GM21390 (cell line): ENCODE data around the gene HSP90B1.

Source experiments
- ATAC-seq: cut with Tn5 transposase; IDR thresholded peaks from one replicate; pipeline ENCODE4 v1.9.1; 2021; ENCODE audit not compliant: unreplicated experiment

The HSP90B1 gene

DNA sequence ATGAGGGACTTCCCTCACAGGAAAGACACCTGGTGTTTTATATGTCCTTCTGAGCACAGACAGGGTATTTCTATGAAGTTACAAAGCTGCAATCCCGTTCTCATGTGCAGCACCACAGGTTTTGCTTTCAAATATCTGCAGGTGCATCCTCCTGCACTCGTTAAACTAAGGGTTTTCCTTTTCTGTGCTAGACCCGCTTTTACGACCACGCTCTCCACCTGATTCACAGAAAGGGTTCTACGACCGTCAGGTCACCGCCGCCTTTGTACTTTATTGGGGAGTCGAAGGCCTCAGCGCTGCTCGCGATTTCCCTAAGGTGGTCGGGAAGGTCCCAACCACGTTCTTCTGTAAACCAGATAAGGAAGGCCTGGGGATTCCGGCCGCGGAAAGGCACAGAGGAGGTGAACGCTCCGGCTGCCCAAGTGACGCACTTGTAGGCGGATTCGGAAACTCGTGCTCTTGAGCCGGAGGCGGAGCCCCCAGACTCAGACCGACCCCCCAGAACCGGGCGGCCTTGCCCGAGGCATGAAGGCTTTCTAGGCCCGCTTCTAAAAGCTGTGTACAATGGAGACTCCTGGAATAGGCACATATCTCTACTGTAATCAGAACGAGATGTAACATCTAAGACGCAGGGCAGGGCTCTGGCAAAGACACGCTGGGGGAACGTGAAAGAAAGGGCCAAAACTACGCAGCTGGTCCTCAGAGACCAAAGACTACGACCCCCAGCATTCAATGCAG, 995 bp upstream of the HSP90B1 start:
- ATAC-seq = peak; percentile 16

DNA sequence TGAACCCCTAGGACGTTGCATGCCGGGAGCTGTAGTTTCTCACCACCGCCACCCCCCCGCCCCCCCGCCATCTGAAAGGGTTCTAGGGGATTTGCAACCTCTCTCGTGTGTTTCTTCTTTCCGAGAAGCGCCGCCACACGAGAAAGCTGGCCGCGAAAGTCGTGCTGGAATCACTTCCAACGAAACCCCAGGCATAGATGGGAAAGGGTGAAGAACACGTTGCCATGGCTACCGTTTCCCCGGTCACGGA, 501 bp upstream of the HSP90B1 start:
- ATAC-seq = no peak

DNA sequence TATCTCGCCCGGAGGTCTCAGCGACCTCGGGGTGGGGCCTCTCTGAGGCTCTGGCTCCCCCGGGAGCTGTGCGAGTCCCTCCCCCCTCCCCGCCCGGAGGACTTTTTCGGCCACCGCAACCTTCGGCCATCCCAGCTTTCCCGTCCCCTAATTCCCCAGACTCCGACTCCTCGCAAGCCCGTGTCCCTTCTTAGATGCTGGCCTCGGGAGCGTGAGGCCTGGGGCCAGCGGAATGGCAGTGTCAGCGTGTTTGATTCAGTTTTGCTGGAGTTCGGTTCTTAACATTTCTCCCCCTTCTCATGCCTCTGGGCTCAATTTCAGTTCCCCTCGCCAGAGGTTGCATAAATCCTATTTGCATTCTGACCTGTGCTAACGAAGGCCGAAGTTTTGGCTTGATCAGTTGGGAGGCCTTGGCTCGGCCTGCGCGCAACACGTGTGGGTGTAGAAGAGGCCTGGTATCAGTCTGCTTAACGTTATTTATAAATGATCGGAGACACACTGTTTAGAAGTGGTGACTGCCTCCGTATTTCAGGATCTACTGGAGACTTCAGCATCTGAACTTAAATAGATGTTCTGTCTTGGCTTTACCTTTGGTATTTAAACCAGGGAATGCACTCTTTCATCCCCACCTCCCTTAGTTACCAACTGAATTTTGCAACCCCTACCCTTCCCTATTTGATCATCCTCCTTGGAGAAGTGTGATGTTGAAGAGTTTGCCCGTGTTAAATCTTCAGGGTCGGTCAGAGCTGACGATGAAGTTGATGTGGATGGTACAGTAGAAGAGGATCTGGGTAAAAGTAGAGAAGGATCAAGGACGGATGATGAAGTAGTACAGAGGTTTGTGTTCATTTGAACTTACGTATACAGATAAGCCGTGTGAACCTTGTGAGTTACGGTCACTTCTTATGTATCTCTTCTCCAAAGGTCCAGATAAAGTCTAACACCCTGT, 851 bp downstream of the HSP90B1 start:
- ATAC-seq = no peak

DNA sequence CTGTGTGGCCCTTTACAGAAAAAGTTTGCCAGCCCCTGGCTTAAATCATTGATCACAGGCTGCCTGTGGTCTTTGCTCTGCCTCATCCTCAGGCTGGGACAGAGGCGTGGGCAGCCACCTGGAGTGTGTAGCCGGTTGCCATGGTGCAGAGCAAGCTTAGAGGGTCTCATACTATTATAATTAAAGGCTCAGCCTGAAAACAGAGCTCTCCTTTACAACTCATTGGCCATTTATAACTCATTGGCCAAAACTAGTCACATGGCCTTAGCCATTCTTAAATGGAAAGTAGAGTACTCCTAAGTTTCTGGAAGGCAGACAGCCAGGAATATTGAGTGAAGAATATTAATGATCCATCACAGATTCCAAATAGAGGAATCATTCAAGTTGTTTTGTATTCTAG, 3.0 kb downstream of the HSP90B1 start:
- no peak for ATAC-seq

DNA sequence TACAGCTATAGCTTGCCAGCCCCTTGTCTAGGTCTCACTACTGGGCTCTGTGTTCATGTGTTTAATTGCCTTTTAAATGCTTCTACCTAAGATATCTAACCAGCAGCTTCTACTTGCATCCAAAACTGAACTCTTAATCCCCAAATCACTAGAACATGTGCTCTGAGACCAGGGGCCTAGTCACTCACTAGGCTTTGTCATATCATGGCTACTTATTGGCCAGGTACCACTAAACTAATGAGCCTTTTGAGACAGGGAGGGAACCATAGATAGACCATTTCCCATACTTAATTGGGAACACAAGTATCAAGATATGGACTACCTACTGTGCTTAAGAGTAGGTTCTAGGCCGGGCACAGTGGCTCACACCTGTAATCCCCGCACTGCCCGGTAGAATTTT, 6.5 kb downstream of the HSP90B1 start:
- no peak for ATAC-seq

DNA sequence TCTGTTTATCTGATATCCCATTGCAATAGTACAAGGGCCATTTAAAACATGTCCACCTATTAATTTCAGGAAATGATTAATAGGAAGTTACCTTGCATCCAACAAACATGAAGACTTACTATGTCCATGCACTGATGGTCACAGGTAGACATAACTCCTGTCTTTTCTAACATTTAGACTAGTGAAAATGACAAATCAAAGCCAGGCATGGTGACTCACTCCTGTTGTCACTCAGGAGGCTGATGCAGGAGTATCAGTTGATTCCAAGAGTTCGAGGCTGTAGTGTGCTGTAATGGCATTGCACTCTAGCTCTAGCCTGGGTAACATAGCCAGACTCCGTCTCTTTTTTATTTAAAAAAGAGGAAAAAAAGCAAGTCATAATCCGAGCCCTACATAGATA, 14.8 kb downstream of the HSP90B1 start:
- ATAC-seq = no peak

DNA sequence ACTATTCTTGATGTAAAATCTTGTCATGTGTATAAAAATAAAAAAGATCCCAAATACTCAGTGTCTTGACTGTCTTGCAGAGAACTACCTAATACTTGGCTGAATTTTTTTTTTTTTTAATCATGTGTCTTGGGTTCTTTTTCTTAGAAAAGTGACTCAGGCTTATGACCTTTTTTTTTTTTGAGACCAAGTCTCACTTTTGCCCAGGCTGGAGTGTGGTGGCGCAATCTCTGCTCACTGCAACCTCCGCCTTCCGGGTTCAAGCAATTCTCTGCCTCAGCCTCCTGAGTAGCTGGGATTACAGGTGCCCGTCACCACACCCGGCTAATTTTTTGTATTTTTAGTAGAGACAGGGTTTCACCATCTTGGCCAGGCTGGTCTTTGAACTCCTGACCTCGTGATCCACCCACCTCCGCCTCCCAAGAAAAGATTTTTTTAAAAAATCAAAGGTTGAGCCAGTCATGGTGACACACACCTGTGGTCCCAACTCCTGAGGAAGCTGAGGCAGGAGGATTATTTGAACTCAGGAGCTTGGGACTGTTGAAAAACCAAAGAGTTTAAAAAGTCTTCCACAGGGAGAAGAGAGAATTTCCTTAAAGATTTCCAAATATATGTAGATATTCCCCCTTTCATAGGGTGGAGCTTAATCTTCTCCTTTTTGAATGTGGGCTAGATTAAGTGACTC, 17.8 kb downstream of the HSP90B1 start:
- ATAC-seq = no peak

DNA sequence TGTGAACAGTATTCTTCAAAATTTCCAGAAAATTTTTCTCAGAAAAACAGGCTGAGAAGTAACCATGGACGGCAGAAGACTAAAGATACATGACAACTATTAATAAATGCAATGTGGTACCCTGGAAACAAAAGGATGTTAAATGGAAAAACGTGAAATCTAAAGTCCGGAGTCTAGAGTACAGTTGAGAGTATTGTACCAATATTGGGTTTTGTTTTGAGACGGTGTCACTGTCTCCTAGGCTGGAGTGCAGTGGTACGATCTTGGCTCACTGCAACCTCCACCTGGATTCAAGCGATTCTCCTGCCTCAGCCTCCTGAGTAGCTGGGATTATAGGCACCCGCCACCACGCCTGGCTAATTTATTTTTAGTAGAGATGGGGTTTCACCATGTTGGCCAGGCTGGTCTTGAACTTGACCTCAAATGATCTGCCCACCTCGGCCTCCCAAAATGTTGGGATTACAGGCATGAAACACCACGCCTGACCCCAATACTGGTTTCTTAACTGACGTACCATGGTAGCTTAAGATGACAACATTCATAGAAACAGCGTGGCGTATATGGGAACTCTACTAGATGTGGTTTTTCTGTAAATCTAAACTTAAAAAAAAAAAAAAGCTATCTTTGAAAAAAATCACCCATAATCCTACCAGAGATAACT, 18.7 kb downstream of the HSP90B1 start:
- ATAC-seq = no peak

DNA sequence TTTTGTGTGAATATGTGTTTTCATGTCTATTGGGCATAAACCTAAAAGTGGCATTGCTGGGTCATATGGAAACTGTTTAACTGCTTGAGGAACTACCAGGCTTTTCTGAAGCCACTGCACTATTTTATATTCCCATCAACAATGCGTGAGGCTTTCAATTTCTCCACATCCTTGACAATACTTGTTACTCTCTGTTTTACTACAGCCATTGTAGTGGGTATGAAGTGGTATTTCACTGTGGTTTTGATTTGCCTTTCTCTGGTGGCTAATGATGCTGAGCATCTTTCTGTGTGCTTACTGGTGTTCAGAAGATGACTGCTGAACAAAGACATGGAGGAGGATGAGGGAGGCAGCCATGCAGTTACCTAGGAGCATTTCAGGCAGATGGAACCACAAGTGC, 22.3 kb downstream of the HSP90B1 start:
- ATAC-seq = no peak

DNA sequence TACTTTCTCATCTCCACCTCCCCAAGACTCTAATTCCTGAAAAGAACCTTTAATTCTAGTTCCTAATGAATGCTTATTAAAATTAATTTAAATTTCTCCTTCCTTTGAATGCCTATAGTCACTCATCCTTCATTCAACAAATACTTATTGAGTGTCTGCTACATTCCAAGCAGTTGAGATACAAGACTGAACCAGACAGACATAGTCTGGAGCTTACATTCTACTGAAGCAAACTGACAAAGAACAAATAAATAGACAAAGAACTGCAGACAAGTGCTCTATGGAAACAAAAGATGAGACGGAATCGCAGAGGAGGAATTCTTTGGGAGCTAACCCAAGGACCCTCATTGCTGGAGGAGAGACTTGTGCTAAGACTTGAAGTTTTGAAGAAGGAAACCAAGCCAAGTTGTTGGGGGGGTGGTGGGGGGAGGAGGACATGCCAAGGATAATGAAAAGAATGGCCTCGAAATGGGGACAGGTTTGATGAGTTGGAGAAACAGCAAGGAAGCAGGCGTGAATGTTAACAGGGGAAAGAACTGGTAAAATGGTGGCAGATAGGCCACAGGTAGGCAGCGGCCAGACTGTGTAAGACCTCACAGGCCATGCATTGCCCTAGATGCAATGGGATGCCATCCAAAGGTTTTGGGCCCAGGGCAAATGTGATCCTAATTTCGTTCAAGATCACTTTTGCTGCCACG, 25.8 kb downstream of the HSP90B1 start:
- ATAC-seq = no peak

DNA sequence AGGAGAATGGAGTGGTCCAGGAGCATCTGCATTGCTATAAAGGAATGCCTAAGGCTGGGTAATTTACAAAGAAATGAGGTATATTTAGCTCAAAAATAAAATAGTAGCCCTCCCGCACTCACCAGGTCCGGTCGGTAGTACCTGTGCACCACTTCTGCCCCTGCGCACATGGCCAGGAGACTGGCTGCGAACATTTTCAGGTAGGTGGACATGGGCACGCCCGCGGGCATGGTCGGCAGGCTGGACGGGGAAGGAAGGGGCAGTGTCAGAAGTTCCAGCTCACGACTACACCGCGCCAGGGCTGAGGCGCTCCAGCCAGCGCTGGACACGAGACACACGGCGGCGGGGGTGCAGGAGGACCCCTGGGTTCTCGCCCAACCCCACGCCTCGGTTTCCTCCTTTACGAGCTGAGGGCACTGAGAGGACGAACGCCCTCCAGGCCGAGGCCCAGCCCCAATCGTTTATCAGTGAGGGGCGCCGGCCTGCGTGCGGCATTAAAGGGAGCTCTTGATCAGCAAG, 26.4 kb downstream of the HSP90B1 start:
- peak; percentile 25 for ATAC-seq

DNA sequence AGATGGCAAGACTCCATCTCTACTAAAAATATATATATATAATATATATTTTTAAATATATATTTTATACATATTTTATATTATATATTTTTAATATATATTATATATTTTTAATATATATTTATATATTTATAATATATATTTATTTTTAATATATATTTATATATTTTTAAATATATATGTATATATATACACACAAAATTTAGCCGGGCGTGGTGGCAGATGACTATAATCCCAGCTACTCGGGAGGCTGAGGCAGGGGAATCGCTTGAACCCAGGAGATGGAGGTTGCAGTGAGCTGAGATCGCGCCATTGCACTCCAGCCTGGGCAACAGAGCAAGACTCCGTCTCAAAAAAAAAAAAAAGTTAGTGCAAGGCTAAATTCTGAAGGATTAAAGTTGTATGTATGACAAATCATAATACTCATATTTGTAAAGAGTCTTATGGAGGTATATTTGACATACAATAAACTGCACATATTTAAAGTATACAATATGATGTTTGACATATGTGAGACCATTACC, 27.7 kb downstream of the HSP90B1 start:
- ATAC-seq = no peak

DNA sequence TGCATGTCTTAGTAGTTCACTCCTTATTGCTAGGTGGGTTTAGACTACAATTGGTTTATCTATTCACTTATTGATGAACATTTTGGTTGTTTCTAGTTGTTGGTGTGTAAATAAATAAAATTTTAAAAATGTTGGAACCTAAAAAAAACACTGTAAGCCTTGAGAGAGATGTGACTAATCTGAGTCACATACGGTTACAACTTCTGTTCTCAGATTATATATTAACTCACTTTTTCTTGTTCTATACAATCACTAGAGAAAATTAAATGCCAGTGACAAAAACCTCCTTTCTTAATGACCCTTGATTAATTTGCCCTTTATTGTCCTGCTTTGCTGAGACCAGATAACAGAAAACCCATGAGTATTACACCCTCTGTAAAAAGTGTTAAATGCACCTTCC, 28.4 kb downstream of the HSP90B1 start:
- ATAC-seq = no peak

DNA sequence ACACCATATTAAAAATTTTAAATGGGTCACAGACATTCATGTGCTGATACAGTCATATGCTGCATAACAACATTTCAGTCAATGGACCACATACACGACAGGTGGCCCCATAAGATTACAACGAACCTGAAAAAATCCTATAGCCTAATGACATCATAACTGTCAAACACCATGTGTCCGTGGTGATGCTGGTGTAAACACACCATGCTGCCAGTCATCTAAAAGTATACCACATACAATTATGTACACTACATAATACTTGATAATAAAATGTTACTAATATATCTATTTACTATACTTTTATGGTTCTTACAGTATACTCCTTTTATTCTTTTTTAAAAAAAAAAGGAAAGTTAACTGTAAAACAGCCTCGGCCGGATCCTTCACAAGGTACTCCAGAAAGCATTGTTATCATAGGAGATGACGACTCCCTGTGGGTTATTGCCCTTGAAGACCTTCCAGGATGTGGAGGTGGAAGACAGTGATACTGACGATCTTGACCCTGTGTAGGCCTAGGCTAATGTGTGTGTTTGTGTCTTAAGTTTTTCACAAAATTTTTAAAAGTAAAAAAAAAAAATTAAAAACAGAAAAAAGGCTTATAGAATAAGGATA, 30.5 kb downstream of the HSP90B1 start:
- ATAC-seq = no peak

DNA sequence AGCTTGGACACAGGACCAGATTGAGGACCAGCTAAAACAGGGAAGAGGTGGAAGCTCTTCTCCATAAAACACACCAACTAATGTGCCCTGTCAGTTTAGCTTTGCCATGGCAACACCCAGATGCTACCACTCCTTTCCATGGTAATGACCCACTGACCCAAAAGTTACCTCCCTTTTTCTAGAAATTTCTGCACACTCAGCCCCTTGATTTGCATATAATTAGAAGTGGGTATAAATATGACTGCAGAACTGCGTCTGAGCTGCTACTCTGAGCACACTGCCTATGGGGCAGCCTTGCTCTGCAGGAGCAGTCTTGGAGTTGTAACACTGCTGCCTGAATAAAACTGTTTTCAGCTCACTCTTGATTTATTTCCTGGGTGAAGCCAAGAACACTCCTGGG, 32.3 kb downstream of the HSP90B1 start:
- no peak for ATAC-seq

DNA sequence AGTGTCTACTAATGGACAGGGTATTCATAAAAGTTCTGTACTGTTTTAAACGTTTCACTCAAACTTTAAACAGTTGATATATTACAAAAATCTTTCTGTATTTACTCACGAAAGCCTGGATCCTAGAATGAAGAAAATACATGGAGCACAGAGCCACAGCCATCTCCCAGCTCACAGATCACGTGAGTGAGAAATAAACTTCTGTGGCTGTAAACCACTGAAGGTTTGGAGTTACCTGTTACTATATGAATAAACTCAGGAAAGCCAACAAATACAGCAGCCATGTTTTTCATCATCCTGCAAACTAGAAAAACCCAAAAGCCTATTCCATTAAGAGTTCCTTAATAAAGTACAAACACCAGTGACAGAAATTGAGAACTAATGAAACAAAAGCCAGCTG, 34.6 kb downstream of the HSP90B1 start:
- no peak for ATAC-seq

DNA sequence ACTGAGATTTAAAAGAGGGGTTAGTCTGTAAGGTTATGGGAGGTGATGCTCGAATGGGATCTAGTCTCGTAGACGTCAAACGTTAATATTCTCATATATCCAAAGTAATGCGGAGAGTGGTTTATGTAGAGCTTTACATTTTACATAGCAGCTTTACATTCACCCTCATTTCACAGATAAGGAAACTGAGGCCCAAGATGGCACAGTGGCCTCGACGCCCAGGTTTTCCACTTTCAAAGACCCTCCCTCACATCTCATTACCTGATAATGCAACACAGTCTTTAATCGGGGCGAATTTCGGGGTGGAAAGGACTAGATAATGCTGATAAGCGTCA, 35.0 kb downstream of the HSP90B1 start:
- no peak for ATAC-seq

DNA sequence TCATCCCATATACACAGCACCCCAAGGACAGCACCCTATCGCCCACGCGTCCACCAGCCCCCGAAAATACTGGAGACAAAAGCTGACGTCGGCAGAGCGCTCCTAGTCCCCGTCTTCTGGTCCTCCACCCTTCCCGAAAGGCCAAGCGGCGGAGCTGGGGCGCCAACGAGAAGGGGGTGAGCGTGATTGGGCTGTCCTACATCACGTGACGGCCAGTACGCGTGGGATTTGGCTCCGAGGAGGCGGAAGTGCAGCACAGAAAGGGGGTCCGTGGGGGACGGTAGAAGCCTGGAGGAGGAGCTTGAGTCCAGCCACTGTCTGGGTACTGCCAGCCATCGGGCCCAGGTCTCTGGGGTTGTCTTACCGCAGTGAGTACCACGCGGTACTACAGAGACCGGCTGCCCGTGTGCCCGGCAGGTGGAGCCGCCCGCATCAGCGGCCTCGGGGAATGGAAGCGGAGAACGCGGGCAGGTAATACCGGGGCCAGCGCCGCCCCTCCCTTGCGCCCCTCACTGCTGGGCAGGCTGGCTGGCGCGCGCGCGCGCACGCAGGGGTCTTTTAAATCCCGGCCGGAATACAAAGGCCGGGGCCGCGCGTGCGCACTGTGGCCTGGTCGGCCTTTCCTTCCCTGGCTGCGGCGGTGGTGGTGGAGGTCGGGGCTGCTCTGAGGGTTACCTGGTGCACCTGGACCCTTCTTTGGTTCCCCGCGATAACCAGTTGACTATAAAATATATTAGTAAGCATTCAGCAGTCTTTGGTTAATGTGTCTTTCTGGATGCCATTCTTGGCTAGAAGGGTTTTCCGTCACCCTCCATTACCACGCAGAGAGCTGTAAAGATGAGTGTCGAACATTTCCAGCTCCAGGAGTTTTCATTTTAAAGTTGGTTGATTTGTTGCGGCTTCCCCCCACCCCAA, 35.6 kb downstream of the HSP90B1 start, which contains the start of gene TDG:
Gene TDG, plus strand, starts transcription at position 283 of the 915 bp plus-strand sequence. Its CDS starts 166 bp downstream, at position 449.
- ATAC-seq = peak; percentile 91

DNA sequence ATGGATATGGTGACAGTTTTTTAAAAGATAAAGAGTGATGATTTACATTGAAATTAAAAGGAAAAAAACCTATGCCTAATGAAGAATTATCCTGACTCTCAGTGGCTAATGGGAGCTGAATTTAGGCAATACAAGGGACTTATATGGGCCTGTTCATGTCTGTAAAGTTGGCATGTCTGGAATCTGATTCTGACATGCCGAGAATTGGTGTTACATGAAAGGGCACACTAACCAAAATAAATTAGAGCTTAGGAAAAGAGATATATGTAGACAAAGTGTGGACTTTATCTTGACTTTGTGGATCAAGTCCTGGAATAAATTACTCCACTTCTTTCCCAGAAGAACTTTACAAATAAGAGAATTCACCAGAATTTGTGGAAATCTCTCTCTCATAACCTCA, 36.5 kb downstream of the HSP90B1 start:
- ATAC-seq = no peak
